Camera-type eye (tissue), 1 donor: ENCODE results near the gene FAM229B. TPM values are rescaled to one million over a fixed set of nuclear protein-coding genes. Genes with fewer than 3 reads are reported as not detected.

Source experiments
- total RNA-seq: library from RNA; depleted of rRNA; stranded (reverse); fragments of >200 nt; gene quantifications from one replicate; pipeline ENCODE4 v1.2.3, GENCODE V29; 2014

The FAM229B gene
- 26.5 TPM for total RNA-seq

GRCh38 chr6:112087136-112087911 lies at the start of gene FAM229B, which contains the start of gene TUBE1:
FAM229B (plus strand) TSS chr6:112087591; CDS start chr6:112099284, 11,693 bp downstream.
TUBE1 (minus strand) TSS chr6:112087482; CDS start chr6:112087434, 48 bp downstream.

GRCh38 chr6:112054001-112054400 lies 33.4 kb upstream of the FAM229B start, which contains the start of gene CCN6:
CCN6 (plus strand) TSS chr6:112054104; CDS start chr6:112054358, 254 bp downstream.

Other genes starting within 250 kb of the FAM229B start
- 225 TPM for gene FYN, start 214.1 kb upstream of the FAM229B start, total RNA-seq
- gene CCN6, start 33.5 kb upstream of the FAM229B start, total RNA-seq, result not detected
- 84.7 TPM for gene TUBE1, start 109 bp upstream of the FAM229B start, total RNA-seq
- gene LAMA4, start 167.0 kb downstream of the FAM229B start, total RNA-seq, result 166 TPM